ENCODE measurements around the gene SNAP47.

GRCh38 chr1:227745568-227746265 is 10.5 kb downstream of the SNAP47 start:
- TF ChIP-seq CTCF (IDR thresholded peaks at IDR 0.05; ENCODE audit: low read length), result no peak
- TF ChIP-seq EZH2 (IDR thresholded peaks at IDR 0.05; ENCODE audit: borderline replicate concordance, low read length), result no peak

Measured in OCI-LY1 (cell line).